Measurements from ENCODE around the gene TGM5. TPM values are rescaled to one million over a fixed set of nuclear protein-coding genes. Genes with fewer than 3 reads are reported as not detected.
A peak's percentile ranks its signal among the peaks of the same experiment; 100 is the strongest.

TGM5 gene
- total and polyA plus RNA-seq, 8 donors, result 1.5 TPM; not detected in 7

- H3K4me1 ChIP-seq, result no peaks in the 10 kb centered on the region
- 51 to 67% (median 60%) methylated on average over 10 of the region's 10 CpGs for WGBS, 5 donors
- intact Hi-C loops (cut with DNase I; ENCODE audit: low total_unique reads), result no loop called here
- H3K27ac ChIP-seq, result no peak overlapping the region
- peaks cover 37 to 67% (median 61%) of the 10 kb centered on the region in 4 donors for H3K36me3 ChIP-seq
- DNase-seq, result no peak
- no peaks in the 10 kb centered on the region for H3K9me3 ChIP-seq
- no peaks in the 10 kb centered on the region for H3K27me3 ChIP-seq
- no peak for TF ChIP-seq POLR2A (IDR thresholded peaks at IDR 0.05)
- no peak for TF ChIP-seq CTCF (IDR thresholded peaks at IDR 0.05)
- TF ChIP-seq EP300 (IDR thresholded peaks at IDR 0.05), result no peak
- no peak for TF ChIP-seq POLR2AphosphoS5 (IDR thresholded peaks at IDR 0.05)
- H3K4me3 ChIP-seq, result no peak overlapping the region
Observed at GRCh38 chr15:43196760-43197548, 69.8 kb downstream of the TGM5 start.

GRCh38 chr15:43194795-43195194 is 71.9 kb downstream of the TGM5 start:
- peaks cover 0 to 9% (median 6%) of the 10 kb centered on the region in 4 donors for H3K4me1 ChIP-seq
- no peaks in the 10 kb centered on the region for H3K27me3 ChIP-seq
- TF ChIP-seq POLR2A (IDR thresholded peaks at IDR 0.05) (no peak), EP300 (IDR thresholded peaks at IDR 0.05) (no peak), CTCF (IDR thresholded peaks at IDR 0.05) (no peak), POLR2AphosphoS5 (IDR thresholded peaks at IDR 0.05) (no peak)
- no peak overlapping the region for H3K27ac ChIP-seq
- no peak overlapping the region for H3K4me3 ChIP-seq
- intact Hi-C loops (cut with DNase I; ENCODE audit: low total_unique reads), result no loop called here
- peaks cover 58 to 89% (median 82%) of the 10 kb centered on the region in 4 donors for H3K36me3 ChIP-seq
- no peaks in the 10 kb centered on the region for H3K9me3 ChIP-seq
- WGBS, 5 donors, result 84 to 94% (median 92%) methylated on average over 2 of the region's 2 CpGs
- DNase-seq, result no peak

GRCh38 chr15:43193710-43194109 is 73.0 kb downstream of the TGM5 start:
- Histone ChIP-seq H3K9me3 (no peaks in the 10 kb centered on the region), H3K27me3 (no peaks in the 10 kb centered on the region), H3K4me1 (peaks cover 0 to 16% (median 12%) of the 10 kb centered on the region in 4 donors), H3K36me3 (peaks cover 63 to 93% (median 89%) of the 10 kb centered on the region in 4 donors), H3K4me3 (no peak overlapping the region), H3K27ac (no peak overlapping the region)
- TF ChIP-seq EP300 (IDR thresholded peaks at IDR 0.05), result no peak
- TF ChIP-seq POLR2AphosphoS5 (IDR thresholded peaks at IDR 0.05), result no peak
- no peak for TF ChIP-seq POLR2A (IDR thresholded peaks at IDR 0.05)
- no peak for TF ChIP-seq CTCF (IDR thresholded peaks at IDR 0.05)
- DNase-seq, result no peak
- intact Hi-C loops (cut with DNase I; ENCODE audit: low total_unique reads), result no loop called here
- WGBS, 5 donors, result 89 to 93% (median 91%) methylated on average over 2 of the region's 2 CpGs

GRCh38 chr15:43190178-43190577 is 76.5 kb downstream of the TGM5 start:
- intact Hi-C loops (cut with DNase I; ENCODE audit: low total_unique reads), result no loop called here
- WGBS, 5 donors, result 33 to 71% (median 62%) methylated on average over 1 of the region's 1 CpG
- TF ChIP-seq POLR2A (IDR thresholded peaks at IDR 0.05) (no peak), CTCF (IDR thresholded peaks at IDR 0.05) (no peak), POLR2AphosphoS5 (IDR thresholded peaks at IDR 0.05) (no peak), EP300 (IDR thresholded peaks at IDR 0.05) (no peak)
- no peak overlapping the region for H3K4me3 ChIP-seq
- H3K36me3 ChIP-seq, result peaks cover 50 to 65% (median 59%) of the 10 kb centered on the region in 4 donors
- no peak overlapping the region for H3K27ac ChIP-seq
- H3K9me3 ChIP-seq, result no peaks in the 10 kb centered on the region
- no peaks in the 10 kb centered on the region for H3K27me3 ChIP-seq
- peak; percentile 23 to 56 for DNase-seq
- H3K4me1 ChIP-seq, result peaks cover 22 to 44% (median 34%) of the 10 kb centered on the region in 4 donors

All from stomach (tissue), 9 donors.